AG04450 (cell line): ENCODE results near the gene TSPAN4. TPM values are rescaled to one million over a fixed set of nuclear protein-coding genes. Genes with fewer than 3 reads are reported as not detected.

Experiments used
- CTCF ChIA-PET: fragments of 300-600, 350-600 bp; formaldehyde crosslinking; extraction: SDS; loops from one replicate; lab custom pipeline; 2022; ENCODE audit warnings: antibody characterized with exemption, inconsistent platforms; lab: Charles Lee
- POLR2A ChIA-PET: fragments of 350-600 bp; formaldehyde crosslinking; extraction: SDS; loops from one replicate; lab custom pipeline; 2021; ENCODE audit warnings: antibody characterized with exemption, inconsistent platforms; lab: Yijun Ruan, JAX
- DNase-seq: peaks from one replicate; pipeline ENCODE4 v3.0.0-alpha.2; 2011; ENCODE audit warnings: low read depth, low spot score
- H3K27ac ChIP-seq: one replicate; pipeline ENCODE4 v1.5.1; 2012; ENCODE audit warnings: low read depth, low read length, control low read depth
- H3K27me3 ChIP-seq: one replicate; pipeline ENCODE4 v1.6.0; 2012; ENCODE audit warnings: low read length; ENCODE audit not compliant: control insufficient read depth, insufficient read depth
- H3K4me3 ChIP-seq: 2 replicates; pipeline ENCODE4 v1.5.1; 2011; ENCODE audit warnings: mild to moderate bottlenecking, low read depth, low read length, control low read depth
- H3K9me3 ChIP-seq: 2 replicates; pipeline ENCODE4 v1.5.1; 2012; ENCODE audit warnings: low read length; ENCODE audit not compliant: control insufficient read depth, insufficient read depth
- CTCF ChIP-seq: IDR thresholded peaks from 2 replicates; pipeline ENCODE4 v1.5.1; 2011; ENCODE audit warnings: low read depth, low read length, control low read depth, inconsistent platforms
- polyA plus RNA-seq: library from polyadenylated mRNA; depleted of rRNA; stranded (reverse); fragments of >200 nt; gene quantifications from 2 replicates; pipeline ENCODE4 v1.2.3, GENCODE V29; 2011

TSPAN4 gene
- polyA plus RNA-seq, 1 experiment: 92.6 TPM

GRCh38 chr11:811446-812245, 31.0 kb upstream of the TSPAN4 start:
- ChIA-PET POLR2A (interaction anchor here (1.0 to 1.5 kb wide), 2 partner anchors 8 to 15 kb away, joined by 8 to 24 read pairs; partner anchors contain the start of gene PNPLA2), CTCF (no interaction called here)
- DNase-seq: no peak
- no peak for TF ChIP-seq CTCF
- Histone ChIP-seq H3K27me3 (no peaks in the 10 kb centered on the region), H3K27ac (peak overlapping the region; percentile 47), H3K9me3 (no peaks in the 10 kb centered on the region; the same call in 1 of the 2 replicates), H3K4me3 (peak overlapping the region; percentile 69)

- no peak overlapping the region for H3K4me3 ChIP-seq
- ChIA-PET POLR2A (no interaction called here), CTCF (interaction anchor here (0.6 kb wide), 1 partner anchor 882 kb away, joined by 3 read pairs; no protein-coding TSS in a partner anchor)
- DNase-seq: no peak
- peak overlapping the region; percentile 11 for H3K27ac ChIP-seq
- no peaks in the 10 kb centered on the region for H3K27me3 ChIP-seq
- no peaks in the 10 kb centered on the region; the same call in 1 of the 2 replicates for H3K9me3 ChIP-seq
- TF ChIP-seq CTCF: no peak
Observed at GRCh38 chr11:812390-812789, 30.3 kb upstream of the TSPAN4 start.

- Histone ChIP-seq H3K9me3 (no peaks in the 10 kb centered on the region; the same call in 1 of the 2 replicates), H3K27ac (peak overlapping the region; percentile 31), H3K4me3 (no peak overlapping the region), H3K27me3 (no peaks in the 10 kb centered on the region)
- no peak for DNase-seq
- TF ChIP-seq CTCF: no peak
- ChIA-PET POLR2A (no interaction called here), CTCF (interaction anchor here (0.6 kb wide), 1 partner anchor 882 kb away, joined by 3 read pairs; no protein-coding TSS in a partner anchor)
Observed at GRCh38 chr11:813072-813455, 29.6 kb upstream of the TSPAN4 start.

- Histone ChIP-seq H3K9me3 (no peaks in the 10 kb centered on the region; the same call in 1 of the 2 replicates), H3K27me3 (no peaks in the 10 kb centered on the region), H3K27ac (peak overlapping the region; percentile 31), H3K4me3 (no peak overlapping the region)
- no peak for TF ChIP-seq CTCF
- DNase-seq: no peak
- ChIA-PET CTCF (interaction anchor here (0.6 kb wide), 1 partner anchor 26 kb away, joined by 3 read pairs; no protein-coding TSS in a partner anchor), POLR2A (no interaction called here)
Observed at GRCh38 chr11:813456-814096, 29.1 kb upstream of the TSPAN4 start.
